Measurements from ENCODE around the gene IQCH. TPM values are rescaled to one million over a fixed set of nuclear protein-coding genes. Genes with fewer than 3 reads are reported as not detected.

IQCH gene
- total RNA-seq, 4 donors from 2014 or later: 1.1 to 1.6 (median 1.3) TPM; not detected in 1

- ATAC-seq (ENCODE audit: low FRiP score): no peak
- TF ChIP-seq, protein P1, sequence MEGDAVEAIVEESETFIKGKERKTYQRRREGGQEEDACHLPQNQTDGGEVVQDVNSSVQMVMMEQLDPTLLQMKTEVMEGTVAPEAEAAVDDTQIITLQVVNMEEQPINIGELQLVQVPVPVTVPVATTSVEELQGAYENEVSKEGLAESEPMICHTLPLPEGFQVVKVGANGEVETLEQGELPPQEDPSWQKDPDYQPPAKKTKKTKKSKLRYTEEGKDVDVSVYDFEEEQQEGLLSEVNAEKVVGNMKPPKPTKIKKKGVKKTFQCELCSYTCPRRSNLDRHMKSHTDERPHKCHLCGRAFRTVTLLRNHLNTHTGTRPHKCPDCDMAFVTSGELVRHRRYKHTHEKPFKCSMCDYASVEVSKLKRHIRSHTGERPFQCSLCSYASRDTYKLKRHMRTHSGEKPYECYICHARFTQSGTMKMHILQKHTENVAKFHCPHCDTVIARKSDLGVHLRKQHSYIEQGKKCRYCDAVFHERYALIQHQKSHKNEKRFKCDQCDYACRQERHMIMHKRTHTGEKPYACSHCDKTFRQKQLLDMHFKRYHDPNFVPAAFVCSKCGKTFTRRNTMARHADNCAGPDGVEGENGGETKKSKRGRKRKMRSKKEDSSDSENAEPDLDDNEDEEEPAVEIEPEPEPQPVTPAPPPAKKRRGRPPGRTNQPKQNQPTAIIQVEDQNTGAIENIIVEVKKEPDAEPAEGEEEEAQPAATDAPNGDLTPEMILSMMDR (IDR thresholded peaks at IDR 0.05): no peak
Measured at GRCh38 chr15:67409175-67409574, 154.6 kb downstream of the IQCH start.

DNA sequence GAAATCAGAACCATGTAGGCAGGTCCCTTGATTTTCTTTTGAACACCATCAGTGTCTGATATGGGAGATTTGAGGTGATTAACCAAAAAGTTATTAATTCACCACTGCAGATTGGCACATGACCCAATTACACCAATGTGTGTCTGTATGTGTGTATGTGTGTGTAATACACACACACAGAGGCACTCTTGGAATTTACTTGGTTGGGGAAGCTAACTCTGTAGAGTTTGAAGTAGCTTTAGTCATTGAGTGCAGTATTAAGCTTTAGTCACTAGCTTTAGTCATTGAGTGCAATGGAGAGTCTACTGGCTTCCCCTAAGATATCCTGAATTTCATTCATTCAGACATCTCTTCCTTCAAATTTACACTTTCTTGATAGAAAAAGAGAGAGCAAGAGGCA, 156.9 kb downstream of the IQCH start:
- ATAC-seq (ENCODE audit: low FRiP score) (no peak), DNase-seq (ENCODE audit: low spot score) (no peak)

More at GRCh38 chr15:67409175-67409574, 154.6 kb downstream of the IQCH start:
- no peak for DNase-seq (ENCODE audit: low spot score)

GRCh38 chr15:67413770-67414390, 159.3 kb downstream of the IQCH start:
- TF ChIP-seq, protein P1 (IDR thresholded peaks at IDR 0.05): no peak
- ATAC-seq (ENCODE audit: low FRiP score) (no peak), DNase-seq (ENCODE audit: low spot score) (no peak)

More for the DNA sequence above, 156.9 kb downstream of the IQCH start:
- TF ChIP-seq, protein P1 (IDR thresholded peaks at IDR 0.05): no peak

DNA sequence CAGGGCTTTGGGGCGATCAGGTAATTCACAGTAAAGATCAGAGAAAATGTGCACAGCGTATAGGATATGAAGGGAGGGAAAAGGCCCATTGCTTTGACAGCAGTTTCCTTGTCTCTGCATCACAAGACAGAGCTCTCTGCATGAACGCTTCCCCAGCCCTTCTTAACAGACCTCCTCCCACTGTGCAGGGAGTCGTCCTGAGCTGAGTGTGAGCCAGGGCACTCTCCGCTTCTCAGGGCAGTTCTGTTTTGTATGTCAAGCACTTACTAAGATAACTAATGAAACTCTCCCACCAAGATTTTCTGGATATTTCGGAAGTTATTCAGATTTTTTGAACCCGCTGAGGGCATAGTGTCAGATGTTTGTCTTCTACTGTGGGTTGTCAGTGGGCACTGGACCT, 160.6 kb downstream of the IQCH start:
- TF ChIP-seq, protein P1 (IDR thresholded peaks at IDR 0.05): no peak
- ATAC-seq (ENCODE audit: low FRiP score) (no peak), DNase-seq (ENCODE audit: low spot score) (no peak)

DNA sequence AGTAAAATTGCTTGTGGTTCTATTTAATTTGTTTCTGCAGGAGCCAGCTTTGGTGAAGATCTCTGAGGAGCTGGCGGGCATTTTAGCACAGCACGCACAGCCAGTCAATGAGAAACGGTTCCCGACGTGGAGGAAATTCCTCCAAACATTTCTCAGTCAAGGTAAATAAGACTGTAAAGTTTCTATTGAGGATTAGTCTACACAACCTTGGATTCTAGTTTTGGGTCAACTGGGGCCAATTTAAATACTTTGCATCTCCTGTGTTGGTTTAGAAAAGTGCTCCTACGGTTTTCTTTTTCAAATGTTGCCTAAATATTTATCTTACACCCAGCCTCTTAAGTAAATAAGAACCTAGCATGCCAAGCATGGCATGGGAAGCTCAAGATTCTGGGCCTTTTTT, 162.3 kb downstream of the IQCH start:
- no peak for ATAC-seq (ENCODE audit: low FRiP score)
- TF ChIP-seq, protein P1 (IDR thresholded peaks at IDR 0.05): no peak
- no peak for DNase-seq (ENCODE audit: low spot score)

DNA sequence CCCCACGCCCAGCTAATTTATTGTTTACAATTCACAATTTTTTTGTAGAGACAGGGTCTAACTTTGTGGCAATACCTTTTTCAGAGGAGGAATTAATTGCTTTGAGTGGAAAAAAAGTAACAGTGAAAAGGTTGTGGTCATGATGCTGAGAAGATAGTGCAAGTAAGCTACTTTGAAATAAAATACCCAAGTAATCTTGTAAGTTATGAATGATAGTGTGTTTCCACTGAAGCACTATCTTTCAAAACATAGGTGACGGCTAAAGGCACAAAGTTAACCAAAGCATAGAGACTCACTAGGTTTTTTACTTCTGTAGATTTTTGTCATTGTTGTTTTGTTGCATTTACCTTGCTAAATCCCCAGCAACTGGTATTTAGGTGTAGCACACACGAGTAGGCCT, 165.1 kb downstream of the IQCH start:
- TF ChIP-seq, protein P1 (IDR thresholded peaks at IDR 0.05): no peak
- ATAC-seq (ENCODE audit: low FRiP score): no peak
- DNase-seq (ENCODE audit: low spot score): no peak

- no peak for DNase-seq (ENCODE audit: low spot score)
- no peak for ATAC-seq (ENCODE audit: low FRiP score)
- TF ChIP-seq, protein P1 (IDR thresholded peaks at IDR 0.05): no peak
Measured at GRCh38 chr15:67420137-67420536, 165.6 kb downstream of the IQCH start.

Measured in omental fat pad (tissue), 4 donors.